Thoracic aorta (tissue), 2 donors: ENCODE data around the gene TCL1A. TPM values are rescaled to one million over a fixed set of nuclear protein-coding genes. Genes with fewer than 3 reads are reported as not detected.

Source experiments
- ATAC-seq: fragments of 150-250 bp; one replicate; pipeline ENCODE4 v1.8.0; 2017; ENCODE audit warnings: low read depth; ENCODE audit not compliant: insufficient number of reproducible peaks, low FRiP score
- DNase-seq: peaks from one replicate; pipeline ENCODE4 v3.0.0-alpha.2; 2020; ENCODE audit warnings: low spot score
- H3K27ac ChIP-seq, 2 donors: fragments of 200-600 bp; sonication (generic); 1 replicate in 1 of 2; 2 replicates in 1 of 2; pipeline ENCODE4 v1.5.1; 2016; ENCODE audit warnings: mild to moderate bottlenecking in 2 of 2, moderate library complexity in 2 of 2
- H3K27me3 ChIP-seq: fragments of 200-600 bp; sonication (generic); replicated peaks from 2 replicates; pipeline ENCODE4 v1.6.0; 2016; ENCODE audit warnings: mild to moderate bottlenecking; ENCODE audit not compliant: insufficient read depth
- H3K36me3 ChIP-seq: fragments of 200-600 bp; sonication (generic); one replicate; pipeline ENCODE4 v1.5.1; 2016
- H3K4me1 ChIP-seq, 2 donors: fragments of 200-600 bp; sonication (generic); 1 replicate in 1 of 2; 2 replicates in 1 of 2; pipeline versions ENCODE4 v1.5.1 to v1.6.0; 2016; ENCODE audit warnings: low read depth in 2 of 2, mild to moderate bottlenecking in 1 of 2; ENCODE audit not compliant: control insufficient read depth in 1 of 2
- H3K4me3 ChIP-seq: fragments of 200-600 bp; sonication (generic); 2 replicates; pipeline ENCODE4 v1.5.1; 2016; ENCODE audit warnings: mild to moderate bottlenecking
- H3K9me3 ChIP-seq: fragments of 200-600 bp; sonication (generic); 2 replicates; pipeline ENCODE4 v1.5.1; 2016
- total RNA-seq, 2 donors: library from RNA; depleted of rRNA; stranded (reverse); fragments of >200 nt; gene quantifications; one replicate each; pipeline versions ENCODE4 v1.1.0 to v1.2.3, GENCODE V29; 2016
- TF ChIP-seq, protein P1 (sequence below): fragments of 200-600 bp; sonication (generic); IDR thresholded peaks from one replicate; pipeline ENCODE4 v1.5.1; 2019; ENCODE audit warnings: antibody characterized with exemption

Gene TCL1A
- total RNA-seq, 2 donors from 2014 or later = not detected

GRCh38 chr14:95700221-95700976 lies 13.5 kb downstream of the TCL1A start:
- Histone ChIP-seq H3K27ac (no peak overlapping the region), H3K27me3 (no peaks in the 10 kb centered on the region), H3K4me3 (no peak overlapping the region), H3K9me3 (no peaks in the 10 kb centered on the region), H3K4me1 (peaks cover 0 to 12% of the 10 kb centered on the region in 2 donors), H3K36me3 (no peaks in the 10 kb centered on the region)
- ATAC-seq (no peak), DNase-seq (no peak)
- TF ChIP-seq, protein P1, sequence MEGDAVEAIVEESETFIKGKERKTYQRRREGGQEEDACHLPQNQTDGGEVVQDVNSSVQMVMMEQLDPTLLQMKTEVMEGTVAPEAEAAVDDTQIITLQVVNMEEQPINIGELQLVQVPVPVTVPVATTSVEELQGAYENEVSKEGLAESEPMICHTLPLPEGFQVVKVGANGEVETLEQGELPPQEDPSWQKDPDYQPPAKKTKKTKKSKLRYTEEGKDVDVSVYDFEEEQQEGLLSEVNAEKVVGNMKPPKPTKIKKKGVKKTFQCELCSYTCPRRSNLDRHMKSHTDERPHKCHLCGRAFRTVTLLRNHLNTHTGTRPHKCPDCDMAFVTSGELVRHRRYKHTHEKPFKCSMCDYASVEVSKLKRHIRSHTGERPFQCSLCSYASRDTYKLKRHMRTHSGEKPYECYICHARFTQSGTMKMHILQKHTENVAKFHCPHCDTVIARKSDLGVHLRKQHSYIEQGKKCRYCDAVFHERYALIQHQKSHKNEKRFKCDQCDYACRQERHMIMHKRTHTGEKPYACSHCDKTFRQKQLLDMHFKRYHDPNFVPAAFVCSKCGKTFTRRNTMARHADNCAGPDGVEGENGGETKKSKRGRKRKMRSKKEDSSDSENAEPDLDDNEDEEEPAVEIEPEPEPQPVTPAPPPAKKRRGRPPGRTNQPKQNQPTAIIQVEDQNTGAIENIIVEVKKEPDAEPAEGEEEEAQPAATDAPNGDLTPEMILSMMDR = no peak

DNA sequence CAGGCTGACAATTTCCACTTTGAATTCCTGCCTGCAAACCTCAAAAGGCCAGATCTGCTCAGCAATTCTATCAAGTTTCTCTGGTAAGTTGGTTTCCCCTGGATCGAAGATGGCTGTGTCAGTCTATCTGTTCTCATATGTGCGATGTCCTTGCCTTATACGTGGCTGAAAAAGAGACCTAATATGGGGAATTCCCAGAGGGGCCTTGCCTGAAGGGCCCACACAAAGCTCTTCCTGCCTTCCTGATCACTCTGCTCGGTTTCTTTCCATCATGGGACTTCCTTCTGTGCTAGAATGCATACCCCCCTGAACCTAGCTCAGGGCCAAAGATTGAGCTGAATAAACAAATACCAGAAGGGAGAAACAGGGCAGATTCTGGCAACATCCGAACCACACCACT lies 14.5 kb downstream of the TCL1A start:
- Histone ChIP-seq H3K36me3 (no peaks in the 10 kb centered on the region), H3K4me3 (no peak overlapping the region), H3K4me1 (peaks cover 0 to 12% of the 10 kb centered on the region in 2 donors), H3K9me3 (no peaks in the 10 kb centered on the region), H3K27me3 (no peaks in the 10 kb centered on the region), H3K27ac (no peak overlapping the region)
- DNase-seq (no peak), ATAC-seq (no peak)
- TF ChIP-seq, protein P1 = no peak

- no peak for ATAC-seq
- H3K27me3 ChIP-seq = no peaks in the 10 kb centered on the region
- no peaks in the 10 kb centered on the region for H3K36me3 ChIP-seq
- H3K4me3 ChIP-seq = no peak overlapping the region
- TF ChIP-seq, protein P1 = no peak
- no peak for DNase-seq
- no peaks in the 10 kb centered on the region for H3K9me3 ChIP-seq
- H3K27ac ChIP-seq = no peak overlapping the region
- H3K4me1 ChIP-seq = peaks cover 0 to 12% of the 10 kb centered on the region in 2 donors
Observed at GRCh38 chr14:95698287-95698686, 15.6 kb downstream of the TCL1A start.

DNA sequence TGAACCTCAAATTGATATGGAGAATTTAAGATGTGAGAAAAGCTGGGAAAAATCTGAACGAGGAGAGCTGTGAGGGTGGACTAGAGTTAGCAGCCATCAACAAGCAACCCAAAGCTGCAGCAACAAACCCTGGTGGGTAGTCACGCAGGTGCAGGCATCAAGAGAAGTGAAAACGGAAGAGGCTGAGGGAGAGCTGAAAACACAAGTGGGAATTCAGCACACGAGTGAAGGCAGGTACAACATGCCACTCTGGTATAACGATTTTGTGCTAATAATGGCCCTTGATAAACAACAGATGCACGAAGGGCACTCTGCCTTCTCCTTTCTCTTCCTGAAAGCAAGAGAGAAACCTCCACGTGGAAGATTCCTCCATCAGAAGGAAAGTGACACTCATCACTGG lies 16.2 kb downstream of the TCL1A start:
- no peaks in the 10 kb centered on the region for H3K27me3 ChIP-seq
- TF ChIP-seq, protein P1 = no peak
- no peak for ATAC-seq

DNA sequence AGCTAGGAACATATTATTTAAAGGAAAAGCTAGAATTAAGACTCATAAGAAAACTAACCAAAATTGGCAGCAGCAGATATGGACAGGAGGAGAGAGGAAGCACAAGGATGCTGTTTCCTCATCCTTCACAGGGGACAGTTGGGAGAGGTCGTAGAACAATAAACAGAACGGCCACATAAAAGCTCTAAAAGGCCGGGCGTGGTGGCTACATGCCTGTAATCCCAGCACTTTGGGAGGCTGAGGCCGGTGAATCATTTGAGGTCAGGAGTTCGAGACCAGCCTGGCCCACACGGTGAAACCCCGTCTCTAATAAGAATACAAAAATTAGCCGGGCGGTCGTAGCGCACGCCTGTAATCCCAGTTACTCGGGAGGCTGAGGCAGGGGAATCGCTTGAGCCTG lies 17.2 kb downstream of the TCL1A start:
- Histone ChIP-seq H3K27me3 (no peaks in the 10 kb centered on the region), H3K4me1 (peaks cover 0 to 10% of the 10 kb centered on the region in 2 donors), H3K27ac (no peak overlapping the region), H3K36me3 (no peaks in the 10 kb centered on the region), H3K4me3 (no peak overlapping the region), H3K9me3 (no peaks in the 10 kb centered on the region)
- DNase-seq = no peak
- TF ChIP-seq, protein P1 = no peak
- ATAC-seq = no peak

More for the DNA sequence above, 16.2 kb downstream of the TCL1A start:
- Histone ChIP-seq H3K9me3 (no peaks in the 10 kb centered on the region), H3K4me3 (no peak overlapping the region), H3K4me1 (peaks cover 0 to 12% of the 10 kb centered on the region in 2 donors), H3K27ac (no peak overlapping the region), H3K36me3 (no peaks in the 10 kb centered on the region)
- no peak for DNase-seq
